Measurements from ENCODE around the gene DTX4.

DNA sequence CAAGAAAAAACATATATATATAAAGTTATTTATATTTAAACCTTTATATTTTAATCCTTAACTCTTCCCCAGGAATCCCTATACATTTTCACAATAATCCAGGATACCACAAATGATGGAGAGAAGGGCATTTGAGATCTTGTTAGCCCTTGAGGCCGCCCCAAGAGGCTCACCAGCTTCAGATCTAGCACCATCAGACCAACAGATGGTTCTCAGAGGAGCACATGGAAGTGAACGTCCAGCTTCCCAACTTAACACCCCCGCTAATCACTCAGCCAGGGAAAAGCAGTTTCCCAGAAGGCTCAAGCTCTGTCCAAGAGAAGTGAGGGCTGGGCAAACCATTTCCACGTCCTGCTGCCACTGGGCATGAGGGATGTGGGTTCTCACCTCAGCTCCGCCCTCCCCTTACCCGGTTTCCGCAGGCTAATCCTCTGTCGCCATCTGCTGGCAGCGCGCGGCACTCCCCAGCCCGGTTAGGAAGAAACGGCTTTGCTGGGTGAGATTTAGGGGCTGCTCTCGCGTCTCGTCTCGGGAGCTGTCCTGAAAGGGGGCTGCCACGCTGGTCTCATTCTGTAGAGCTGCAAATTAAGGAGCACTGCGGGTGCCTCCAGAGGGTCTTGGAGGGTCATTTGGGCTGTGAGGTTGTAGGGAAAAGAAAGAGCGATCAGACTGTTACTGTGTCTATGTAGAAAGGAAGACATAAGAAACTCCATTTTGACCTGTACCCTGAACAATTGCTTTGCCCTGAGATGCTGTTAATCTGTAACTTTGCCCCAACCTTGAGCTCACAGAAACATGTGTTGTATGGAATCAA is 36.1 kb upstream of the DTX4 start:
- TF ChIP-seq CTCF (IDR thresholded peaks at IDR 0.05; ENCODE audit: borderline replicate concordance, extremely low read depth, low read length, poor library complexity, severe bottlenecking) (peak; percentile 99), EZH2 (IDR thresholded peaks at IDR 0.05; ENCODE audit: borderline replicate concordance, low read depth, low read length, severe bottlenecking) (no peak)
